Esophagus squamous epithelium (tissue), 4 donors: ENCODE results near the gene JAML.

ENCODE experiments used
- POLR2A ChIP-seq, 4 donors: fragments of 450-650 bp; IDR thresholded peaks; one replicate each; pipeline ENCODE4 v1.6.1; 2017; ENCODE audit warnings: antibody characterized with exemption in 4 of 4, mild to moderate bottlenecking in 4 of 4, moderate library complexity in 3 of 4
- TF ChIP-seq, protein P1 (sequence below), 6 experiments: fragments of 450-650 bp in 4 of 6; fragments of 200-600 bp in 2 of 6; sonication (generic) in 2 of 6; IDR thresholded peaks; one replicate each; pipeline ENCODE4 v1.5.1; 2016 to 2019; ENCODE audit warnings: antibody characterized with exemption in 6 of 6, mild to moderate bottlenecking in 4 of 6, moderate library complexity in 4 of 6

DNA sequence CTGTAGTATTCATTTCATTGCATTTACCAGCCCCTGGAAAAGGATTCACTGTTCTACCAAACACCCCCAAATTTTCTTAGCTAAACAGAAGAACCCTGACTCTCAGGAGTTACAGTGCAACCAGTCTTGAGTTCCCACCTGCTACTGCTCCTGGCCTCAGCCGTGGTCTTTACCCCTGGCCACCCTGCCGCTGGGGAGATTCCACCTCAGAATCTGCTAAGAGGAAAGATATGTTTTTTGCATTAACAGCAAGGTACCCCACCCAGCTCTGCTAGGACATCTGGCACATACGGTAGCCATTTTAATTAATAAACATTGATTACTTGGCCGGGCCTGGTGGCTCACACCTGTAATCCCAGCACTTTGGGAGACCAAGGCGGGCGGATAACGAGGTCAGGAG is 9.0 kb downstream of the JAML start:
- TF ChIP-seq, protein P1, sequence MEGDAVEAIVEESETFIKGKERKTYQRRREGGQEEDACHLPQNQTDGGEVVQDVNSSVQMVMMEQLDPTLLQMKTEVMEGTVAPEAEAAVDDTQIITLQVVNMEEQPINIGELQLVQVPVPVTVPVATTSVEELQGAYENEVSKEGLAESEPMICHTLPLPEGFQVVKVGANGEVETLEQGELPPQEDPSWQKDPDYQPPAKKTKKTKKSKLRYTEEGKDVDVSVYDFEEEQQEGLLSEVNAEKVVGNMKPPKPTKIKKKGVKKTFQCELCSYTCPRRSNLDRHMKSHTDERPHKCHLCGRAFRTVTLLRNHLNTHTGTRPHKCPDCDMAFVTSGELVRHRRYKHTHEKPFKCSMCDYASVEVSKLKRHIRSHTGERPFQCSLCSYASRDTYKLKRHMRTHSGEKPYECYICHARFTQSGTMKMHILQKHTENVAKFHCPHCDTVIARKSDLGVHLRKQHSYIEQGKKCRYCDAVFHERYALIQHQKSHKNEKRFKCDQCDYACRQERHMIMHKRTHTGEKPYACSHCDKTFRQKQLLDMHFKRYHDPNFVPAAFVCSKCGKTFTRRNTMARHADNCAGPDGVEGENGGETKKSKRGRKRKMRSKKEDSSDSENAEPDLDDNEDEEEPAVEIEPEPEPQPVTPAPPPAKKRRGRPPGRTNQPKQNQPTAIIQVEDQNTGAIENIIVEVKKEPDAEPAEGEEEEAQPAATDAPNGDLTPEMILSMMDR (IDR thresholded peaks at IDR 0.05), result no peak
- no peak for TF ChIP-seq POLR2A (IDR thresholded peaks at IDR 0.05)
